Psoas muscle (tissue), 8 donors: ENCODE results near the gene WFDC13. TPM values are rescaled to one million over a fixed set of nuclear protein-coding genes. Genes with fewer than 3 reads are reported as not detected.

Source experiments
- ATAC-seq, 4 donors: fragments of 200-7000 bp; cut with Tn5 transposase; one replicate each; pipeline ENCODE4 v1.9.1; 2020; ENCODE audit warnings: moderate library complexity in 3 of 4, mild to moderate bottlenecking in 2 of 4
- DNase-seq, 2 donors: peaks; one replicate each; pipeline ENCODE4 v3.0.0-alpha.2; 2020
- H3K27ac ChIP-seq: fragments of 200-600 bp; one replicate; pipeline ENCODE4 v1.8.0; 2022
- H3K27me3 ChIP-seq, 3 donors: fragments of 200-600 bp in 1 of 3; one replicate each; pipeline versions ENCODE4 v1.6.1 to v1.8.0; 2013 to 2022; ENCODE audit warnings: low read length in 2 of 3, mild to moderate bottlenecking in 2 of 3, moderate library complexity in 1 of 3; ENCODE audit not compliant: insufficient read depth in 3 of 3
- H3K36me3 ChIP-seq, 2 donors: fragments of 200-600 bp in 1 of 2; one replicate each; pipeline versions ENCODE4 v1.6.1 to v1.8.0; 2013 to 2022; ENCODE audit warnings: low read depth in 1 of 2, mild to moderate bottlenecking in 1 of 2, moderate library complexity in 1 of 2; ENCODE audit not compliant: insufficient read depth in 1 of 2
- H3K4me1 ChIP-seq: fragments of 200-600 bp; one replicate; pipeline ENCODE4 v1.8.0; 2022
- H3K4me3 ChIP-seq: fragments of 200-600 bp; one replicate; pipeline ENCODE4 v1.8.0; 2022; ENCODE audit warnings: mild to moderate bottlenecking
- H3K9me3 ChIP-seq: fragments of 200-600 bp; one replicate; pipeline ENCODE4 v1.8.0; 2022
- CTCF ChIP-seq: fragments of 200-600 bp; IDR thresholded peaks from one replicate; pipeline ENCODE4 v1.8.0; 2022; ENCODE audit warnings: antibody characterized with exemption
- WGBS, 3 donors: extraction: QIAGEN DNeasy Blood & Tissue Kit; methylation state at CpG; one replicate each; pipeline versions ENCODE4 v1.1.6 to v1.1.7; 2013; 5-methylcytosine and 5-hydroxymethylcytosine counted together
- intact Hi-C, 2 donors: fragments of 100-400 bp; cut with DNase I; formaldehyde crosslinking; loops; one replicate each; pipeline versions ENCODE4 v1.11.0 to v1.14.2; 2022
- polyA plus RNA-seq, 3 donors: library from polyadenylated mRNA; stranded (reverse); fragments of 200-250 nt; gene quantifications; one replicate each; pipeline ENCODE4 v1.2.3, GENCODE V29; 2013
- total RNA-seq, 4 donors: library from RNA; stranded (reverse); fragmentation: NEBNext Ultra II Directional in 2 of 4; extraction: Animal tissue kit (Norgen Biotek cat#: 25700) in 2 of 4; gene quantifications; one replicate each; pipeline versions ENCODE4 v1.2.1 to v1.2.4, GENCODE V29; 2021 to 2023
- donor health status: healthy with polysubstance abuse.
- donor health status: DM: no; HTN: no; CAD: no; lungs with moderate emphysema.
- donor health status: Bipolar disorder and iron deficiency.
- donor health status: healthy.
- donor health status: DM: yes; HTN: yes; CAD: no.
- donor health status: DM: no; HTN: no; CAD: no.
- donor health status: DM: no; HTN: no; CAD: no.
- donor health status: DM: yes; HTN: yes; CAD: no.

The WFDC13 gene
- total and polyA plus RNA-seq, 7 donors, result not detected

GRCh38 chr20:45735988-45736387, 34.1 kb downstream of the WFDC13 start:
- 89 to 95% (median 93%) methylated on average over 16 to 23 of the region's 23 CpGs for WGBS, 3 donors

GRCh38 chr20:45742596-45742995, 40.8 kb downstream of the WFDC13 start:
- no peaks in the 10 kb centered on the region for H3K4me1 ChIP-seq
- H3K36me3 ChIP-seq, result no peaks in the 10 kb centered on the region
- no peak overlapping the region for H3K4me3 ChIP-seq
- H3K27ac ChIP-seq, result no peak overlapping the region
- no peaks in the 10 kb centered on the region for H3K9me3 ChIP-seq
- TF ChIP-seq CTCF, result no peak
- intact Hi-C loops, result no loop called here
- H3K27me3 ChIP-seq, result no peaks in the 10 kb centered on the region
- WGBS, 3 donors, result 85 to 88% (median 87%) methylated on average over 4 of the region's 4 CpGs
- DNase-seq, result no peak
- ATAC-seq, result no peak

More at GRCh38 chr20:45735988-45736387, 34.1 kb downstream of the WFDC13 start:
- no peak for ATAC-seq
- intact Hi-C loops, result no loop called here
- H3K4me3 ChIP-seq, result no peak overlapping the region
- peaks cover 0 to 6% (median 0%) of the 10 kb centered on the region in 3 donors for H3K27me3 ChIP-seq
- no peak for DNase-seq
- no peak for TF ChIP-seq CTCF
- no peak overlapping the region for H3K27ac ChIP-seq
- no peaks in the 10 kb centered on the region for H3K36me3 ChIP-seq
- H3K9me3 ChIP-seq, result peaks cover 7% of the 10 kb centered on the region
- H3K4me1 ChIP-seq, result no peaks in the 10 kb centered on the region

GRCh38 chr20:45745015-45745414, 43.2 kb downstream of the WFDC13 start:
- TF ChIP-seq CTCF, result no peak
- no peak overlapping the region for H3K4me3 ChIP-seq
- ATAC-seq (no peak), DNase-seq (no peak)
- H3K9me3 ChIP-seq, result no peaks in the 10 kb centered on the region
- no peaks in the 10 kb centered on the region for H3K27me3 ChIP-seq
- intact Hi-C loops, result no loop called here
- no peaks in the 10 kb centered on the region for H3K4me1 ChIP-seq
- no peaks in the 10 kb centered on the region for H3K36me3 ChIP-seq
- no peak overlapping the region for H3K27ac ChIP-seq

DNA sequence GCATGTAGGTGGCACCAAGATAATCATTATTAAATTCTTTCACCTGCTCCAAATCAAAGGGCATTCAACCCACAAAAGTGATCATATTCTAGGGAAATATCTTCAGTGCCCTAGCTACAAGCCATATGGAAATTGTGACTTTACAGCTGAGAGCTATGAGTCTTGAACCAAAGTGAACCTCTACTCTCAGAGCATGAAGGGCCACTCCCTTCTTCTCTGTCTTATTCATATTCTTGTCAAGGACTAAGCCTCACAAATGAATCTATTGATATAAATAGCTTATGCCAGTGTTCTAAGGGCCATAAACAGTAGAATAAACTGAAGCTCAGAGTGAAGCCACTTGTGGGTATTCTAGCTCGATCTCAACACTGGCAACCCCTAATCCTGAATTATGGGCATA, 49.9 kb downstream of the WFDC13 start:
- no peak for TF ChIP-seq CTCF
- Histone ChIP-seq H3K36me3 (no peaks in the 10 kb centered on the region), H3K9me3 (no peaks in the 10 kb centered on the region), H3K27me3 (peaks cover 0 to 4% (median 0%) of the 10 kb centered on the region in 3 donors), H3K4me1 (no peaks in the 10 kb centered on the region), H3K27ac (no peak overlapping the region), H3K4me3 (no peak overlapping the region)
- DNase-seq (no peak), ATAC-seq (no peak)
- intact Hi-C loops, result no loop called here
- WGBS, 3 donors, result 79 to 89% (median 85%) methylated on average over 1 of the region's 1 CpG

DNA sequence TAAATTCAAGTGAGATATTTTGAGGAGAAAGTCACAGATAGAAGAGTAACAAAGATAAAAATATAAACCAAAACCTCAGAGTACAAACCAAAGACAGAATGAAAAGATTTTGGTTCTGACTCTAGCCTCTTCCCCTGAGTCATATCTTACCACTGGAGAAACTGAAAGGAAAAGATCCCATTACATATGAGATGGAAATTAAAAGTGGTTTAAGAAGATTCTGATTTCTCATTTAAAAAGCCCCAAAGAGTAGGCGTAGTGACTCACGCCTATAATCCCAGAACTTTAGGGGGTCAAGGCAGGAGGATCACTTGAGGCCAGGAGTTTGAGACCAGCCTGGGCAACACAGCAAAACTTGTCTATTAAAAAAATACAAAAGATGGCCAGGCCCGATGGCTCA, 50.9 kb downstream of the WFDC13 start:
- TF ChIP-seq CTCF, result no peak
- WGBS, 3 donors, result 82 to 96% (median 90%) methylated on average over 3 of the region's 3 CpGs

More for the DNA sequence above, 50.9 kb downstream of the WFDC13 start:
- ATAC-seq (no peak), DNase-seq (no peak)
- Histone ChIP-seq H3K36me3 (no peaks in the 10 kb centered on the region), H3K4me3 (no peak overlapping the region), H3K9me3 (no peaks in the 10 kb centered on the region), H3K4me1 (no peaks in the 10 kb centered on the region), H3K27me3 (peaks cover 0 to 4% (median 0%) of the 10 kb centered on the region in 3 donors), H3K27ac (no peak overlapping the region)
- intact Hi-C loops, result no loop called here
